Left ventricle myocardium inferior (tissue), 1 donor: Measurements from ENCODE around the gene ARSH. TPM values are rescaled to one million over a fixed set of nuclear protein-coding genes. Genes with fewer than 3 reads are reported as not detected.
"Not testable (repeated sequence)": the region's sequence is repeated elsewhere in the genome, so short reads cannot be mapped to it uniquely, and the experiment has no call there.

Source experiments
- DNase-seq: peaks from one replicate; pipeline ENCODE4 v3.0.0-alpha.2; 2020
- H3K27ac ChIP-seq: fragments of 200-600 bp; replicated peaks from 2 replicates; pipeline ENCODE4 v1.8.0; 2021
- H3K27me3 ChIP-seq: fragments of 200-600 bp; 2 replicates; pipeline ENCODE4 v1.8.0; 2021; ENCODE audit warnings: low read depth
- H3K36me3 ChIP-seq: fragments of 200-600 bp; 2 replicates; pipeline ENCODE4 v1.8.0; 2021
- H3K4me1 ChIP-seq: fragments of 200-600 bp; 2 replicates; pipeline ENCODE4 v1.8.0; 2021
- H3K4me3 ChIP-seq: fragments of 200-600 bp; 2 replicates; pipeline ENCODE4 v1.8.0; 2021; ENCODE audit warnings: mild to moderate bottlenecking, moderate library complexity
- H3K9me3 ChIP-seq: fragments of 200-600 bp; replicated peaks from 2 replicates; pipeline ENCODE4 v1.8.0; 2021
- intact Hi-C: fragments of 100-400 bp; cut with micrococcal nuclease; formaldehyde crosslinking; loops from one replicate; pipeline ENCODE4 v1.11.0; 2022
- long read RNA-seq: library from polyadenylated mRNA; unstranded; transcript quantifications from one replicate; pipeline ENCODE4 v2.0.0, GENCODE V29; 2021
- total RNA-seq: library from RNA; stranded (reverse); fragmentation: NEBNext Ultra II Directional; extraction: Animal tissue kit (Norgen Biotek cat#: 25700); gene quantifications from one replicate; pipeline ENCODE4 v1.2.1, GENCODE V29; 2021
- TF ChIP-seq, protein P1 (sequence below): fragments of 200-600 bp; IDR thresholded peaks from 2 replicates; pipeline ENCODE4 v1.8.0; 2021; ENCODE audit warnings: antibody characterized with exemption, mild to moderate bottlenecking, borderline replicate concordance
- donor health status: DM: no; HTN: yes; CAD: no; lungs with severe emphysema.

ARSH gene, protein sequence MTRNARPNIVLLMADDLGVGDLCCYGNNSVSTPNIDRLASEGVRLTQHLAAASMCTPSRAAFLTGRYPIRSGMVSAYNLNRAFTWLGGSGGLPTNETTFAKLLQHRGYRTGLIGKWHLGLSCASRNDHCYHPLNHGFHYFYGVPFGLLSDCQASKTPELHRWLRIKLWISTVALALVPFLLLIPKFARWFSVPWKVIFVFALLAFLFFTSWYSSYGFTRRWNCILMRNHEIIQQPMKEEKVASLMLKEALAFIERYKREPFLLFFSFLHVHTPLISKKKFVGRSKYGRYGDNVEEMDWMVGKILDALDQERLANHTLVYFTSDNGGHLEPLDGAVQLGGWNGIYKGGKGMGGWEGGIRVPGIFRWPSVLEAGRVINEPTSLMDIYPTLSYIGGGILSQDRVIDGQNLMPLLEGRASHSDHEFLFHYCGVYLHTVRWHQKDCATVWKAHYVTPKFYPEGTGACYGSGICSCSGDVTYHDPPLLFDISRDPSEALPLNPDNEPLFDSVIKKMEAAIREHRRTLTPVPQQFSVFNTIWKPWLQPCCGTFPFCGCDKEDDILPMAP
- not detected for total RNA-seq
- long read RNA-seq = 0 reads

DNA sequence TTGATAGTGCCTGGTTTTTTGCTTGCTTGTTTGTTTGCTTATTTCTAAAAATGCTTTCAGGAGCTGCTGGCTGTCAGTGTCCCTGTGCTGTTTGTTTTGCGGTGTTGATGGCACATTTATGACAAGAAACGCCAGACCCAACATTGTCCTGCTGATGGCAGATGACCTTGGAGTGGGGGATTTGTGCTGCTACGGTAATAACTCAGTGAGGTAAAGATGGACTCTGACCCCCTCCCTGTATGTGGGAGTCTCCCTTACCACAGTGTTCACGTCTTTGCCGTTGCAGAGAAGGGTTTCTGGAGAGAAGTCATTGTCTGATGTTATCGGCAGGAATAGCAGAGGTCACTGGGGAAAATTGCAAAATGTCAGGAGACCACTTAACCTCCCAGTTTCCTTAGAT, at the start of gene ARSH:
TSS of gene ARSH (plus strand) at position 52 of the 400 bp plus-strand sequence. CDS start at position 119, 67 bp downstream.
- DNase-seq = no peak
- H3K27ac ChIP-seq = no peak within 1 kb of the TSS
- intact Hi-C loops = no loop called here
- no peaks in the 10 kb centered on the region for H3K36me3 ChIP-seq
- peaks cover 16% of the 10 kb centered on the region for H3K9me3 ChIP-seq
- H3K4me1 ChIP-seq = no peaks in the 10 kb centered on the region
- TF ChIP-seq, protein P1, sequence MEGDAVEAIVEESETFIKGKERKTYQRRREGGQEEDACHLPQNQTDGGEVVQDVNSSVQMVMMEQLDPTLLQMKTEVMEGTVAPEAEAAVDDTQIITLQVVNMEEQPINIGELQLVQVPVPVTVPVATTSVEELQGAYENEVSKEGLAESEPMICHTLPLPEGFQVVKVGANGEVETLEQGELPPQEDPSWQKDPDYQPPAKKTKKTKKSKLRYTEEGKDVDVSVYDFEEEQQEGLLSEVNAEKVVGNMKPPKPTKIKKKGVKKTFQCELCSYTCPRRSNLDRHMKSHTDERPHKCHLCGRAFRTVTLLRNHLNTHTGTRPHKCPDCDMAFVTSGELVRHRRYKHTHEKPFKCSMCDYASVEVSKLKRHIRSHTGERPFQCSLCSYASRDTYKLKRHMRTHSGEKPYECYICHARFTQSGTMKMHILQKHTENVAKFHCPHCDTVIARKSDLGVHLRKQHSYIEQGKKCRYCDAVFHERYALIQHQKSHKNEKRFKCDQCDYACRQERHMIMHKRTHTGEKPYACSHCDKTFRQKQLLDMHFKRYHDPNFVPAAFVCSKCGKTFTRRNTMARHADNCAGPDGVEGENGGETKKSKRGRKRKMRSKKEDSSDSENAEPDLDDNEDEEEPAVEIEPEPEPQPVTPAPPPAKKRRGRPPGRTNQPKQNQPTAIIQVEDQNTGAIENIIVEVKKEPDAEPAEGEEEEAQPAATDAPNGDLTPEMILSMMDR = no peak
- no peaks in the 10 kb centered on the region for H3K27me3 ChIP-seq
- H3K4me3 ChIP-seq = no peak within 1 kb of the TSS

DNA sequence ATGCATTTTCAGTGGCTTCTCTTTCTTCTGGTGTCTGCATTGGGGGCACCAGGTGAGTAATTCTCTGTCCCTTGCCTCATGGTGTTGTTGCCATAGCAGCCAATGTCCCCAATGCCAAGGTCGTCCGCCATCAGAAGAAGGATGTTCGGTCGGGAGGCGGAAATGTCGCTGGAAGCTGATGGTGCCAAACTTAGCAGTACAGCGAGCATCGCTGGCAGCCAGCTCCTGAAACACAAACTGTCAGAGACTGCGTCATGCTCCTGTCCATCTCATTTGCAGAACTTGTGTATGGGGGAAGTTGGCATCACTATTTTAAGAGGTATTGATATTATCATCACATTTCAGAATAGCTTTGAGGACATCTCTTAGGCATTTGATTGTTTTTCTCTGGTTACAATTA, 48.1 kb upstream of the ARSH start:
- H3K27me3 ChIP-seq = no peaks in the 10 kb centered on the region
- H3K4me1 ChIP-seq = no peaks in the 10 kb centered on the region
- DNase-seq = no peak
- no peaks in the 10 kb centered on the region for H3K9me3 ChIP-seq
- TF ChIP-seq, protein P1 = no peak
- H3K4me3 ChIP-seq = no peak overlapping the region
- intact Hi-C loops = no loop called here
- no peaks in the 10 kb centered on the region for H3K36me3 ChIP-seq
- no peak overlapping the region for H3K27ac ChIP-seq

DNA sequence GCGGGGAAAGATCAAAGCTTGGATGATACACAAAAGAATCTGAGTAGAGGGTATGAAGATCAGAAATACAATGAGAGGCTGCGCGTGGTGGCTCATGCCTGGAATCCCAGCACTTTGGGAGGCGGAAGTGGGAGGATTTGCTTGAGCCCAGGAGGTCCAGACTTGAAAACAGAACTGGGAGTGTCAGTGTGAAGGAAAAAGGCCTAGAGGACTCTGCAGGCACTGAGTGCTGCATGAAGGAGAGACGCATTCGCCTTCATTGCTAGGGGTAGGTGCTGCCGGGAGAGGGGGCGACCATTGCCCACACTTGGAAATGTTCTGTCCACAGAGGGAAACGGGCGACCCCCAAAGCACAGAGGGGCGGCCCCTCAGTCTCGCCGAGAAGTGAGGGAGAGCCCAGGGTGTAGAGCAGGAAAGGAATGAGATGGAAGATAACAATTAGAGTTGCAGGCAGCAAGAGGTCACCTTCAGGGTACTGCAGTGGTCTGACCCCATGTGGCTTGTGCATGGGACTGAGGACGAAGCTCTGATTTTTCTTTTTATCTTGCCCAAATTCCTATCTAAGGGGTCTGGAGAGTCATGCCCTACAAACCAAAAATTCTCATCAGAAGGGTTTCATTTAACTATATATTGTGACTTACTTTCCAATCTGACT, 45.4 kb upstream of the ARSH start:
- no peak overlapping the region for H3K27ac ChIP-seq
- no peaks in the 10 kb centered on the region for H3K9me3 ChIP-seq
- no peaks in the 10 kb centered on the region for H3K4me1 ChIP-seq
- intact Hi-C loops = no loop called here
- H3K27me3 ChIP-seq = no peaks in the 10 kb centered on the region
- no peak for DNase-seq
- TF ChIP-seq, protein P1 = no peak
- no peaks in the 10 kb centered on the region for H3K36me3 ChIP-seq
- no peak overlapping the region for H3K4me3 ChIP-seq

DNA sequence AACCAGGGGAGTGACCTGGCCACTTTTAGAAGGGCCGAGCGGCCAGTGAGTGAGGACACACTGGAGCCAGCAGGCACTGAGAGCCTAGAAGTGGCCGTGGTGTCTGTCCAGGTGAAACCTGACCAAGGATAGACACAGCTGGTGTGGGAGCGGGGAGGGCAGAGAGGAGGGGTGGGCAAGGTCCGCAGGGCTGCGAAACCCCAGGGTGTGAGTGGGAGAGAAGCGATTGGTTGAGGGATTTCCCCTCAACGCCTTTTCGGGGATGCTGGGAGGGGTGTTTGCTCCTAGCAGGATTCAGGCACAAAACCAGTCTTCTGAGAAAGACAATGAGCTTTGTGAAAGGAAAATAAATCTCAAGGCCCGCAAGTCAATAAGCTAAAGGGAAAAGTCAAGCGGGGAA, 44.0 kb upstream of the ARSH start:
- Histone ChIP-seq H3K27ac (no peak overlapping the region), H3K36me3 (no peaks in the 10 kb centered on the region)

DNA sequence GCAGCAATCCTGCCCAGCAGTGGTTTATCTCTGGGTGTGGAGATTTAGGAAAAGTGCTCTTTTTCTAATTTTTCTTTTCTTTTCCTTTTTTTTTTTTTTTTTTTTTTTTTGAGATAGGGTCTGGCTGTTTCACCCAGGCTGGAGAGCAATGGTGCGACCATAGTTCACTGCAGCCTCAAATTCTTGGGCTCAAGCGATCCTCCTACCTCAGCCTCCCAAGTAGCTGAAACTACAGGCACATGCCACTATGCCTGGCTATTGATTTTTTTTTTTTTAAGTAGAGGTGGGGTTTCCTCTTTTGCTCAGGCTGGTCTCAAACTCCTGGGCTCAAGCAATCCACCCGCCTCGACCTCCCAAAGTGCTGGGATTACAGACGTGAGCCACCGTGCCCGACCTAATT, 42.9 kb upstream of the ARSH start:
- H3K27ac ChIP-seq, H3K36me3 ChIP-seq, intact Hi-C loops, H3K4me3 ChIP-seq, DNase-seq, H3K27me3 ChIP-seq, H3K9me3 ChIP-seq, H3K4me1 ChIP-seq: not testable (repeated sequence)

More for the DNA sequence above, 44.0 kb upstream of the ARSH start:
- Histone ChIP-seq H3K4me3 (no peak overlapping the region), H3K27me3 (no peaks in the 10 kb centered on the region), H3K4me1 (peaks cover 3% of the 10 kb centered on the region), H3K9me3 (no peaks in the 10 kb centered on the region)
- no peak for DNase-seq
- TF ChIP-seq, protein P1 = no peak
- intact Hi-C loops = no loop called here

DNA sequence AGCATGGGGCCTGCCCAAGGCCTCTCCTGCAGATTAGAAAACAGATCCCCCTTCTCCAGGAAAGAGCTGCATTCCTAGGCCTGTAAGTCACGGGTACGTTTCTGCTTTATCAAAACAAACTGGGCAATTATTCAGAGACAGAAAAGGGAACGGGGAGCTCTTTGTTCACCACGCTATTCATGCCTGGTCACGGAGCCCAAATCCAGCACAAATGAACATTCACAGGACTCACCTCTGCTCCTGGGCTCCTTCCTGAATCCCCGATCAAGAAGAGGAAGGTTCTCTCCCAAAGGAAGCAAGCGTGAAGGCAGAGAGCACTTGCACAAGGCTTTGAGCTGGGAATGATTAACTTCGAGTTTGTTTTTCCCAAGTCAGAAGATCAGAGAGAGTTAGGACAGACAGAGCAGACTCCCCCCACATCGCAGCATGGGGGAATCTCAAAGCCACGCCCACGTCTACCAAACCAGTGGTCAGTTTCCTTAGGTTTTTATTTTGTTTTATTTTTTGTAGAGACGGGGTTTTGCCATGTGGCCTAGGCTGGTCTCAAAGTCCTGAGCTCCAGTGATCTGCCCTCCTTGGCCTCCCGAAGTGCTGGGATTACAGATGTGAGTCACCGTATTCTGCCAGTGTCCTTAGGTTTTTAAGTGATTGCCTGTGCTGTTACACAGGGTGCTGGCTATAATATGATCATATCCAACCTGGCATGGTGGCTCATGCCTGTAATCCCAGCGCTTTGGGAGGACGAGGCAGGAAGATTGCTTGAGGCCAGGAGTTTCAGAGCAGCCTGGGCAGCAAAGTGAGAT, 42.2 kb upstream of the ARSH start:
- DNase-seq, intact Hi-C loops, H3K27me3 ChIP-seq, H3K9me3 ChIP-seq, H3K36me3 ChIP-seq, H3K4me3 ChIP-seq, H3K4me1 ChIP-seq: not testable (repeated sequence)
- peak overlapping the region; percentile 38 for H3K27ac ChIP-seq
